DOHH2 (cell line): ENCODE results near the gene SLC24A5.

Source experiments
- H3F3A ChIP-seq: fragments of 200-600 bp; sonication (generic), shearing (Covaris generic); 2 replicates; pipeline ENCODE4 v1.6.0; 2016; ENCODE audit warnings: antibody characterized with exemption, mild to moderate bottlenecking; ENCODE audit not compliant: control insufficient read depth, insufficient read depth
- H3K27ac ChIP-seq: fragments of 200-600 bp; sonication (generic); 2 replicates; pipeline ENCODE4 v1.5.1; 2014; ENCODE audit warnings: low read depth, mild to moderate bottlenecking, low read length, moderate library complexity
- H3K27me3 ChIP-seq: fragments of 200-600 bp; sonication (generic); 2 replicates; pipeline ENCODE4 v1.6.1; 2014; ENCODE audit warnings: mild to moderate bottlenecking, low read length, mixed read lengths; ENCODE audit not compliant: control insufficient read depth
- H3K36me3 ChIP-seq: fragments of 200-600 bp; sonication (generic); 2 replicates; pipeline ENCODE4 v1.6.1; 2014; ENCODE audit warnings: mild to moderate bottlenecking, low read length, moderate library complexity, mixed read lengths; ENCODE audit not compliant: control insufficient read depth
- H3K4me1 ChIP-seq: fragments of 200-600 bp; sonication (generic); 2 replicates; pipeline ENCODE4 v1.6.1; 2014; ENCODE audit warnings: mild to moderate bottlenecking, low read length, mixed read lengths; ENCODE audit not compliant: control insufficient read depth
- H3K4me2 ChIP-seq: fragments of 200-600 bp; sonication (generic); 2 replicates; pipeline ENCODE4 v1.6.0; 2014; ENCODE audit warnings: mild to moderate bottlenecking, low read length, moderate library complexity
- H3K4me3 ChIP-seq: fragments of 200-600 bp; sonication (generic); 2 replicates; pipeline ENCODE4 v1.5.1; 2014; ENCODE audit warnings: mild to moderate bottlenecking, low read length, mixed read lengths
- H3K79me2 ChIP-seq: fragments of 200-600 bp; sonication (generic); 2 replicates; pipeline ENCODE4 v1.6.1; 2014; ENCODE audit warnings: mild to moderate bottlenecking, low read length, mixed read lengths; ENCODE audit not compliant: control insufficient read depth
- H3K9me2 ChIP-seq: fragments of 200-600 bp; sonication (generic); replicated peaks from 2 replicates; pipeline ENCODE4 v1.6.1; 2014; ENCODE audit warnings: mild to moderate bottlenecking, low read length, mixed read lengths; ENCODE audit not compliant: control insufficient read depth
- H3K9me3 ChIP-seq: fragments of 200-600 bp; sonication (generic); 2 replicates; pipeline ENCODE4 v1.6.1; 2014; ENCODE audit warnings: antibody characterized with exemption, low read length, mixed read lengths; ENCODE audit not compliant: control insufficient read depth, insufficient read depth
- H4K20me1 ChIP-seq: fragments of 200-600 bp; sonication (generic); 2 replicates; pipeline ENCODE4 v1.6.0; 2014; ENCODE audit warnings: low read depth, mild to moderate bottlenecking, antibody characterized with exemption, low read length, moderate library complexity; ENCODE audit not compliant: control insufficient read depth, insufficient read depth
- CTCF ChIP-seq: fragments of 200-600 bp; sonication (generic); IDR thresholded peaks from one replicate; pipeline ENCODE4 v1.5.1; 2014; ENCODE audit warnings: antibody characterized with exemption, mild to moderate bottlenecking, low read depth, low read length; ENCODE audit not compliant: poor library complexity, severe bottlenecking
- EZH2phosphoT487 ChIP-seq: fragments of 200-600 bp; sonication (generic); IDR thresholded peaks from 2 replicates; pipeline ENCODE4 v1.6.1; 2017; ENCODE audit warnings: borderline replicate concordance, mild to moderate bottlenecking, antibody characterized with exemption, low read length, moderate library complexity, mixed read lengths

The SLC24A5 gene

GRCh38 chr15:48096355-48096786 is 24.4 kb upstream of the SLC24A5 start:
- H3K27me3 ChIP-seq: no peaks in the 10 kb centered on the region
- H4K20me1 ChIP-seq: no peaks in the 10 kb centered on the region
- H3K36me3 ChIP-seq: no peaks in the 10 kb centered on the region
- no peak for TF ChIP-seq EZH2phosphoT487
- TF ChIP-seq CTCF: no peak
- H3K9me3 ChIP-seq: no peaks in the 10 kb centered on the region
- H3K4me3 ChIP-seq: no peak overlapping the region
- no peak overlapping the region for H3K27ac ChIP-seq
- H3F3A ChIP-seq: no peaks in the 10 kb centered on the region
- no peaks in the 10 kb centered on the region for H3K9me2 ChIP-seq
- no peak overlapping the region for H3K4me2 ChIP-seq
- no peaks in the 10 kb centered on the region for H3K4me1 ChIP-seq
- H3K79me2 ChIP-seq: no peaks in the 10 kb centered on the region

GRCh38 chr15:48096813-48097212 is 24.0 kb upstream of the SLC24A5 start:
- no peaks in the 10 kb centered on the region for H4K20me1 ChIP-seq
- H3K9me3 ChIP-seq: no peaks in the 10 kb centered on the region
- no peaks in the 10 kb centered on the region for H3K27me3 ChIP-seq
- TF ChIP-seq CTCF: no peak
- TF ChIP-seq EZH2phosphoT487: no peak
- H3K4me1 ChIP-seq: no peaks in the 10 kb centered on the region
- no peaks in the 10 kb centered on the region for H3K79me2 ChIP-seq
- no peaks in the 10 kb centered on the region for H3K36me3 ChIP-seq
- no peak overlapping the region for H3K4me2 ChIP-seq
- no peaks in the 10 kb centered on the region for H3K9me2 ChIP-seq
- H3K27ac ChIP-seq: no peak overlapping the region
- H3K4me3 ChIP-seq: no peak overlapping the region
- no peaks in the 10 kb centered on the region for H3F3A ChIP-seq

- no peaks in the 10 kb centered on the region for H3K9me2 ChIP-seq
- H3K4me3 ChIP-seq: no peak overlapping the region
- no peak overlapping the region for H3K4me2 ChIP-seq
- no peaks in the 10 kb centered on the region for H3K79me2 ChIP-seq
- H3F3A ChIP-seq: no peaks in the 10 kb centered on the region
- TF ChIP-seq EZH2phosphoT487 (no peak), CTCF (no peak)
- no peaks in the 10 kb centered on the region for H3K9me3 ChIP-seq
- H3K36me3 ChIP-seq: no peaks in the 10 kb centered on the region
- no peaks in the 10 kb centered on the region for H3K4me1 ChIP-seq
- no peaks in the 10 kb centered on the region for H3K27me3 ChIP-seq
- H4K20me1 ChIP-seq: no peaks in the 10 kb centered on the region
- H3K27ac ChIP-seq: no peak overlapping the region
Observed at GRCh38 chr15:48097264-48097663, 23.5 kb upstream of the SLC24A5 start.
